ENCODE results near the gene CCR5.

The CCR5 gene

DNA sequence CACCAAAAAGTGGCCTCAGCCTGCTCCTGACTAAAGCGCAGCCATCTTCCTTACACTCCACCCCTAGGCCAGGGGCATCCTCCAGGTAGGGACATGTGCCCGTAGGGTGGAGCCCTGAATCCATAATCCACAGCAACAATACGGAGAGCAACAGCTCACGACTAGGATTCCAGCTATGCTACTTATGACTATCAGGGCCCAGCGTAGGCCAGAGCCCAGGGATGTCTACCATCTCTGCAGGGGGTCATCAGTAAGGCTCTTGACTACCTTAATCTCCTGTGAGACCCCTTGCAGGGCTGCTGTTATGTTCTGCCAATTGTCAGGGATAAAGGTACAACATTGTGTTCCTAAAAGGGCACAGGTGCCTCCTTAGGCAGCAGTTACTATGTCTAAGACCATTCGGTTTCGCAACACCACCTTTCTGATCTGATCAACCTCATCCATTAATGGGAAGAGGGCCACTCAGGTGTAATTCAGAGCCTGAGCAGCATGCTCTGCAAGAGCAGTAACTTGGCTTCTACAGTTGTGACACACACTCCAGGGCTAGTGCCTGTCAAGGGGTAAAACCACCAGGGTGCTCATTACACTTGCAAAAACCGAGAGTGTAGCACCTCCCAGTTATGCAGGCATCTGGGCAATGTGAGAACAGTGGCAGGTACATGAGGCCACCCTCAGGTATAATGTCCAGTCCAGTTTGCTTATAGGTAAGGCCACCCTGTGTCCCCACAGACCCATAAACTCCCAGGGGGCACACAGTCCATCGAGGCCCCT lies 47.3 kb downstream of the CCR5 start:
- DNase-seq (ENCODE audit: low read depth): no peak
- in situ Hi-C loops (cut with HindIII; ENCODE audit: low sequenced_read_pairs): no loop called here
- H3K4me3 ChIP-seq (ENCODE audit: low read depth, low read length): no peak overlapping the region
- TF ChIP-seq, protein P1, sequence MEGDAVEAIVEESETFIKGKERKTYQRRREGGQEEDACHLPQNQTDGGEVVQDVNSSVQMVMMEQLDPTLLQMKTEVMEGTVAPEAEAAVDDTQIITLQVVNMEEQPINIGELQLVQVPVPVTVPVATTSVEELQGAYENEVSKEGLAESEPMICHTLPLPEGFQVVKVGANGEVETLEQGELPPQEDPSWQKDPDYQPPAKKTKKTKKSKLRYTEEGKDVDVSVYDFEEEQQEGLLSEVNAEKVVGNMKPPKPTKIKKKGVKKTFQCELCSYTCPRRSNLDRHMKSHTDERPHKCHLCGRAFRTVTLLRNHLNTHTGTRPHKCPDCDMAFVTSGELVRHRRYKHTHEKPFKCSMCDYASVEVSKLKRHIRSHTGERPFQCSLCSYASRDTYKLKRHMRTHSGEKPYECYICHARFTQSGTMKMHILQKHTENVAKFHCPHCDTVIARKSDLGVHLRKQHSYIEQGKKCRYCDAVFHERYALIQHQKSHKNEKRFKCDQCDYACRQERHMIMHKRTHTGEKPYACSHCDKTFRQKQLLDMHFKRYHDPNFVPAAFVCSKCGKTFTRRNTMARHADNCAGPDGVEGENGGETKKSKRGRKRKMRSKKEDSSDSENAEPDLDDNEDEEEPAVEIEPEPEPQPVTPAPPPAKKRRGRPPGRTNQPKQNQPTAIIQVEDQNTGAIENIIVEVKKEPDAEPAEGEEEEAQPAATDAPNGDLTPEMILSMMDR (IDR thresholded peaks at IDR 0.05; ENCODE audit: low read depth, low read length, missing control alignments): no peak

DNA sequence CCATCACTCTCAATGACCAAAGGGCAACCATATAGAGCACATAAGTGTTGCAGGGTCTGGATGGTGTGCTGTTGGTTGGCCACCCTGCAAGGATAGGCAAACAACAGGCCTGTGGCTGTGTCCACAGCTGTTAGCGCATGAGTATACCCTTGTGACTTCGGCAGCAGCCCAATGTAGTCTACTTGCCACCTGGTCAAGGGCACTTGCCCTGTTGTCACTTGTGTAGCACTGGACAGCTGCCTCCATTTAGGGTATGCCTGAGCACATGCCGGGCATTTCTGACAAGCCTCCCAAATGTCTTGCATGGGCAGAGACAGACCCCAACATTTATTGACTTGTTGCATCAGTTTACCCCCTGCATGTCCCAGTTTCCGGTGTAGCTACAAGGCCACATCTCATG lies 49.1 kb downstream of the CCR5 start:
- TF ChIP-seq, protein P1 (IDR thresholded peaks at IDR 0.05; ENCODE audit: low read depth, low read length, missing control alignments): no peak
- DNase-seq (ENCODE audit: low read depth): no peak
- no peak overlapping the region for H3K4me3 ChIP-seq (ENCODE audit: low read depth, low read length)
- in situ Hi-C loops (cut with HindIII; ENCODE audit: low sequenced_read_pairs): no loop called here

DNA sequence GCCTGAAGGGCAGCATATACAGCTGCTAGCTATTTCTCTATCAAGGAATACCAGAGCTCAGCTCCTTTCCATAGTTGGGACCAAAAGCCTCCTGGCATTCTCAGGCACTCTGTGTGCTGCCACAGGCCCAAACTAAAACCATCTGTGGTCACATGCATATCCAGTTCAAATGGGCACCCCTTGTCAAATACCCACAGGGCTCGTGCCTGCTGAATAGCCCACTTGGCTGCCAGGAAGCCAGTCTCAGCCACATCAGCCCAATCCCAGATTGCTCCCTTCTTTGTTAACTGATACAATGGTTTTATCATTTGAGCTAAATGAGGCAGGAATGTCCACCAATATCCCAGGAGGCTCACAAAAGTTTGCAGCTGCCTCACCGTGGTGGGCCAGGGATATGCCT lies 50.2 kb downstream of the CCR5 start:
- DNase-seq (ENCODE audit: low read depth): no peak
- no peak overlapping the region for H3K4me3 ChIP-seq (ENCODE audit: low read depth, low read length)
- TF ChIP-seq, protein P1 (IDR thresholded peaks at IDR 0.05; ENCODE audit: low read depth, low read length, missing control alignments): no peak
- in situ Hi-C loops (cut with HindIII; ENCODE audit: low sequenced_read_pairs): no loop called here

DNA sequence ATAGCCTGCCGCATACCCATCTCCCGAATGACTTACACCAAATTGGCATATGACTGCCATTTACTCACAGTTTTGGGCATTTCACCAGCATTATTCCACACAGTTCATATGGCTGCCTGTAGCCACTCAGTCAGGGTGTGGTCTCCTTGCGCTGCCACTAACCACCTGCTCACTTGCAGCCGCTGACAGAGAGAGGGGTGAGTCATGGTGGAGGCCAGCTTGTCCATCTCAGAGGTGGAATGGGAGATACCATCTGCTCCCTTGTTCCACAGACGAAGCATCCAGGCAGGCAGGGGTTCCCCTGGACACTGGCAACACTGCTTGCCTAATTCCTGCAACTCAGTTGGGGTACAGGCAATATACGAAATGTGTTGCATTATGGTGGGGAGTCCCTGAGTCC lies 51.9 kb downstream of the CCR5 start:
- in situ Hi-C loops (cut with HindIII; ENCODE audit: low sequenced_read_pairs): no loop called here
- TF ChIP-seq, protein P1 (IDR thresholded peaks at IDR 0.05; ENCODE audit: low read depth, low read length, missing control alignments): no peak
- H3K4me3 ChIP-seq (ENCODE audit: low read depth, low read length): no peak overlapping the region
- no peak for DNase-seq (ENCODE audit: low read depth)

DNA sequence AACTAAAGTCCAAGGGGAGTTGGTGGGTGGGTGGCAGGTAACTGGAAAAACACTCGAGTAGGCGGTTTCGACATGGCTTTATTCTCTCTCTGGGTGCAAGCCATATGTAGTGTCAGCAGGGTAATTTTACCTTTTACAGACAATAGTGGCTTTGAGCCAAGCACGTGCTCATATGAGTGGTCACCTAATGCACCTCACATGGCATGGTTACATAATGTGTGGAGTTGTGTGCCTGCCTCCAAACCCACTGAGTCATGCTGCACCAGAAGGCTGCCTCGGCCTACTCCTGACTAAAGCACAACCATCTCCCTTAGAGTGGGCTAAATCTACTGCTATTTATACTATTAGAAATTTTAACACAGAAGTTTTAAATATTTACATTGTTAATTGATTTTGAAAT lies 52.8 kb downstream of the CCR5 start:
- TF ChIP-seq, protein P1 (IDR thresholded peaks at IDR 0.05; ENCODE audit: low read depth, low read length, missing control alignments): no peak
- DNase-seq (ENCODE audit: low read depth): no peak
- in situ Hi-C loops (cut with HindIII; ENCODE audit: low sequenced_read_pairs): no loop called here
- H3K4me3 ChIP-seq (ENCODE audit: low read depth, low read length): no peak overlapping the region

Data from astrocyte of the cerebellum (primary cell).